IPS DF 19.7 (cell line): ENCODE results near the gene ZMYM3.
"Not testable (repeated sequence)": the region's sequence is repeated elsewhere in the genome, so short reads cannot be mapped to it uniquely, and the experiment has no call there.

ENCODE experiments used
- DNase-seq: peaks from one replicate; pipeline ENCODE4 v3.0.0-alpha.2; 2013; ENCODE audit warnings: low read depth, low spot score

Gene ZMYM3

DNA sequence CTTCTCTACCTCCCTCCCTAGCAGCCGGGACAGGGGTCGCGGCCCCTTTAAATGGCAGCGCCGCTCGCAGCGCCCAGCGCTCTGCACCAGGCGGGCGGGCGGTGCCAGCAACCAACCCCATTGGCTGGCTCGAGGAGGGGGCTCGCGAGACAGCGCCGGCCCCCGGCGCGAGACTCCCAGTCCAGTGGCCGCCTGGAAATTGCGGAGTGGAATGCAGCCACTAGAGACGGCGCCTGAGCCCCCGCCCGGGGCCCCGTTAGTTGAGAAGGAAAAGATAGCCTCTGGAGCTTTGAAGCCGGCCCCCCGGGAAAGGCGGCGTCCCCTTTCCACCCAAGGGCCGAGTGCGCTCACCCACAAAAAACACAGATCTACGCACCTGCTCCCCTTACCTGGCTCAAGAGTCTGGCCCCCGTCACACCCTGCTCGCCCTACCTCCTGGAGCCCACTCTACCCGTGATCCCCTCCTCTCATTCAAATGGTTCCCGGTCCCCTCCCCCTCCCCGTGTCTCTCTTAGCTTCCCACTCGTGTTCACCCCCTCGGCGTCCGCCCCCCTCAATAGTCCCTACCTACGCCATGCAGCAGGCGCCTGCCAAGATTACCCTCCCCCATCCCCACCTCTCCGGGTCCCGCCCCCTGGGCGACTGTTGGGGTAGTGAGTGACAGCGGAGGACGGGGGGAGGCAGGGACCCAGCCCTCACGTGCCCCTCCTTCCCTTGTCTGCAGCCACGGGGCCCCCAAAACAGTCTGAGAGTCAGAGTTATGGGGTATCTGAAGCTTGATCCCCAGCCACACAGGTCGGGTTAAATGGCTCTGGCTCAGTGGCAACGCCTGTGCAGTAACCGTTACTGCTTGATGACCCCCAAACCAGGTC is at the start of gene ZMYM3:
ZMYM3 (minus strand) TSS at position 49 of the 872 bp plus-strand sequence. CDS start 885 bp downstream, outside the sequence.
- no peak for DNase-seq

DNA sequence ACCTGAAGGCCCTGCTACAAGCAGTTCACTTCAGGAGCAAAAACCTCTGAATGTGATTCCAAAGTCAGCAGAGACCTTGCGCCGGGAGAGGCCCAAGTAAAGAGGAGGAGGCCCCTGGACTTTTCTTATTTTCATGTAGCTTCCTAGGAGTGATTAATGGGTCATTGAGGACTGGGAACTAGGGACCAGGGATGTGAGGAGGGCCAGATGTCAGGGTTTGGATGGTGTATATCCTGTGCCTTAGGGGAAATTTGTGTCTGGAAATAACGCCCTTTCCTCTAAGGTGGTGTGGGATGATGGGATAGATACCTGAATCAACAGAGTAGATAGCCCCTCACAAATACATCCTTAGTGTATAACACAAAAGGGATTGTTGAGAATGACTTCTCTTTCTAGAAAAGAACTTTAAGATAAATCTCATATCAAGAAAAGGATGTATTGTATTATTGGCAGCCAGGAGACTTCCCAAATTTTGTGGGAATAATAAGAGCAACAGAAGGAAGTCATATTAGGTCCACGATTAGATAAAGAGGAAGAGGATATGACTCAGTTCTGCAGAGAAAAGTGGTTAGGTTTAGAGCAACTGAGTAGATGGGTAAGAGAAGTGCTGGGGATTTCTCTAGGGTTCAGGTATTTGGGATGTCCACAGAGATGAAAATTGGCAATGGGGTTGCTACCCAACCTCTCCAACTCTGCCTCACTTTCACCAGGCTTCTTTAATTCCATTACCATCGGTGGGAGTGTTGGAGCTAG is 48.7 kb upstream of the ZMYM3 start:
- no peak for DNase-seq

DNA sequence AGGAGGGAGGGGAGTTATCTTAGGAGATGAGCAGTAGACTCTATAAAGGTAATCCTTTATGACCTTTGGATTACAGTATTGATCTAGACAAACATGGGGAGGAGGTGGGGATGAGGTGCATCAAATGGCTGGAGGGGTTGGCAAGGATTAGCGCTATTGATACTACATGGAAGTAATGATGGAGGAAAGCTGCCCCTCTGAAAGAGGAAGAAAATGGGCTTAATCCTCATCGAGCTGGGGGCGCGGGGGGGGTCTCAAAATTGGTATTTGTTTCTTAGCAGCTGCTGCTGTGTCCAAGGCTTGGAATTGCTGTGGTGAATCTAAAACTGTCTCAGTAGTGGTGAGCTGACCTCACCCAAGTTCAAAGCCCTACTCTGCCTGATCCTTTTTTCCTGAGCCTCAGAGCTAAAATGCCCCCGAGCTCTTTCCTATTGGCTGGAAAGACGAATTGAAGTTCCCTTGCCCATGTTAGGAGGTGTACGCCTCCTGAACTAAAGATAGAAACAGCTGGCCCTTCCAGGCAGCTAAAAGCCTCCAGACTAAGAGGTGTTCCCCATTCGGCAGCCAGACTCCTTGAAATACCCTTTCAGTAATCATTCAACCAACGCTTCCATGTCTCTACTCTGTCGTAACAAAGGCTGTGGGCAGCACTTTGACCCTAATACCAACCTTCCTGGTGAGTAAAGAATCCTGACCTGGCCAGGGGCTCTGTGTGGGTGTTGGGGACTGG is 47.4 kb upstream of the ZMYM3 start, which contains the start of gene ITGB1BP2:
ITGB1BP2 (plus strand) TSS at position 556 of the 730 bp plus-strand sequence; CDS start at position 613, 57 bp downstream.
- no peak for DNase-seq

DNA sequence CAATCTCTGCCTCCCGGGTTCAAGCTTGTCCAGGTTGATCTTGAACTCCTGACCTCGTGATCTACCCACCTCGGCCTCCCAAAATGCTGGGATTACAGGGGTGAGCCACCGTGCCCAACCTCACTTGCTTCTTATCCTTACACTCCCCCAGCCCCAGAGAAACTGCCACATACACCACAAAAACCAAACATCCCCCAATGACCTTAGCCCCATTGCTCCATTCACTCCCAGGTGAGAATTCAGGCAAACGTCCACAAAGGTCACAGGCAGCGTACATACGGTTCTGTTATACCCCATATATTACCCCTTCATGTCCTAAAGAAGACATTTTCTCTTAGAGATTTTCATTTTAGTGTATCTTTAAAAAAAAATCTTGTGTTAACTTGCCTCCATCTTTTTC is 46.6 kb upstream of the ZMYM3 start:
- DNase-seq = not testable (repeated sequence)

DNA sequence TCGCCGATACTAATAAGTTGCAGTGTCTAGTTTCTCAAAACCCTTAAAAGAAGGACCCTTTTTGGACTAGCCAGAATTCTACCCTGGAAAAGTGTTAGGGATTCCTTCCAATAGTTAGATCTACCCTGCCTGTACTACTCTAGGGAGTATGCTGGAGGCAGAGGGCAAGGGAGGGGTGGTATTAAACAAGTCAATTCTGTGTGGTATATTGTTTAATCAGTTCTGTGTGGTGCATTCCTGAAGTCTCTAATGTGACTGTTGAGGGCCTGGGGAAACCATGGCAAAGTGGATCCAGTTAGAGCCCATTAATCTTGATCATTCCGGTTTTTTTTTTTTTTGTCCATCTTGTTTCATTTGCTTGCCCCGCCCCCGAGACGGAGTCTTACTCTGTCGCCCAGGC is 46.1 kb upstream of the ZMYM3 start:
- not testable (repeated sequence) for DNase-seq

DNA sequence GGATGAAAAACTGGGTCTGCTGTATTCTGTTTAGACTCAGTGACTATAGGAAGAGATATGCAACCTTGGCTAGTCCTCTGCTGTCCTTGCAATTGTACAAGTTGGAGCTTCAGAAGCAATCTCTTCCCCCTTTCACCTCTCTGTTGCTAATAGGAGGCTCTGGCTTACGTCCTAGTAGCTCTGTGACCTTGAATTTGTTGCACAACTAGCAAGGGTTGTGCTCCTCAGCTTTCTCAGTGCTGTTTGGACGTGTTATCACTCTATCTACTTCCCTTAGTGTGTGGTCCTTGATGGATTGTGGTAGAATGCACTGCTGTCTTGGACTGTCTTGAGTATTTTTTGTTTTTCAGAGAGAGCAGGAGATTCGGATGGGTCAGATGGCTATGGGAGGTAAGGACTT is 44.2 kb upstream of the ZMYM3 start:
- DNase-seq = no peak

DNA sequence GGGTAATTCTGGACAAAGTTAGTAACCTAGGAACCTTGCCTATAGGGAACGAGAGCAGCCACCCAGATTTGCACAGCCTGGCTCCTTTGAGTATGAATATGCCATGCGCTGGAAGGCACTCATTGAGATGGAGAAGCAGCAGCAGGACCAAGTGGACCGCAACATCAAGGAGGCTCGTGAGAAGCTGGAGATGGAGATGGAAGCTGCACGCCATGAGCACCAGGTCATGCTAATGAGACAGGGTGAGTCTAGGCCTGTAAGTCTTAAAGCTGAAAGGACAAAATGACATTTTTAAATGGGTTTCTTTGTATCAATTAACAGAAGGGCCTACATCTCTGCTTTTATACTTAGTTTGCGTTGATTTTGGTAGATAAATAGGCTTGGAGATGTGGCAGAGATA is 42.9 kb upstream of the ZMYM3 start:
- DNase-seq = no peak

DNA sequence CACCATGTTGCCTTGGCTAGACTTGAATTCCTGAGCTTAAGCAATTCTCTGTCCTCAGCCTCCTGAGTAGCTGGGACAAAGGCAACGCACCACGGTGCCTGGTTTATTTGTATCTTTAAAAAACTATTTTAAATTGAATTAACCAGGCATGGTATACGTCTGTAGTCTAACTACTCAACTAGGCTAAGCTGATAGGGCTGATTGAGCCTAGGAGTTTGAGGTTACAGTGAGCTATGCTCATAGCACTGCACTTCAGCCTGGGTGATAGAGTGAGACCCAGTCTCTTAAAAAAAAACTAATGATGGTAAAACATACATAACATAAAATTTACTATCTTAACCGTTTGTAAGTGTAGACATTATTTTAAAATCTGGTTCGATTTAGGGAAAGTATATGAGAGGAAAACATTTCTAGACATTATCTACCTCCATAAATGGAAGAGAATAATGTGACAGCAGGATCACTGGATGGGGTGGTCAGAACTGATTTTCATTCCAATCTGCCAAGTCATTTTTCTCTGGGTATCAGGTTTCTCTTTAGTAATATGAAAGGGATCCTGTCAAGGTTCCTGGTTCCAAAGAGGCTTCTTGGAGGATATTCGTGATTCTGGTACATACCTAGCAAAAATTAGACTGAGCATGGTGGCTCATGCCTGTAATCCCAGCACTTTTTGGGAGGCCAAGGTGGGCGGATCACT is 38.9 kb upstream of the ZMYM3 start:
- DNase-seq = no peak

DNA sequence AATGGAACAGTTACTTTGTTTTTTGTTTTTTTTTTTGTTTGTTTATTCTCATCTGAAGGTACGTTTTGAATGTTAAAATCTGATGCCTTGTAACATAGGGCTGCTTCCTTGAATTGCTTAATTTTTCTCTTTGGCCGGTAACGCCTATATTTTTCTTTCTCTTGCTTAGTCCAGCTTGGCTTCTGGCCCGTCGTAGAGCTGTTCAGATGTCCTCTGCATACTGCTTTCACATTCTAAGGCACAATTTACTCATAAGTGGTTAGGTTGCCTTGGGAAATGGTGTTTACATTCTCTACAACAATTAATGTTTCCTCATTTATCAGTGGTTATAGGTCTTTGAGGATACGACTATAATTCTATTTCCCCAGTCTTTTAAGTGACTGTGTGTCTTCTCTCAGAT is 37.4 kb upstream of the ZMYM3 start:
- DNase-seq = no peak

DNA sequence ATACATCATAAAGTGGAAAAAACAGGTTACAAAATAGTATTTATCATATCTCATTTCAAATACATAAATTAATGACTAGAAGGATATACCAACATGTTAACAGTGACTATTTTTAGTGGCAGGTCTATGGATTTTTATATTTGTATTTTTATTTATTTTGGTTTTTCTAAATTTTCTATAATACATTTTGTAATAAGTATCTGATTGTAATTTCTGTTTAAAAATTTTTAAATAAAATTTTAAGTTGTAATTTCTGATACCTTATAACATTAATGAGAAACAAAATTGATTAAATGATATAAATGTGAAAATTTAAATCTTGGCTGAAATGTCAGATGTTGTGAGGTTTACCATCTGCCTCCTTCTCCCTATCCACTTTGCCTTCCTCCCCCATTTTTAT is 32.0 kb upstream of the ZMYM3 start:
- DNase-seq = no peak

DNA sequence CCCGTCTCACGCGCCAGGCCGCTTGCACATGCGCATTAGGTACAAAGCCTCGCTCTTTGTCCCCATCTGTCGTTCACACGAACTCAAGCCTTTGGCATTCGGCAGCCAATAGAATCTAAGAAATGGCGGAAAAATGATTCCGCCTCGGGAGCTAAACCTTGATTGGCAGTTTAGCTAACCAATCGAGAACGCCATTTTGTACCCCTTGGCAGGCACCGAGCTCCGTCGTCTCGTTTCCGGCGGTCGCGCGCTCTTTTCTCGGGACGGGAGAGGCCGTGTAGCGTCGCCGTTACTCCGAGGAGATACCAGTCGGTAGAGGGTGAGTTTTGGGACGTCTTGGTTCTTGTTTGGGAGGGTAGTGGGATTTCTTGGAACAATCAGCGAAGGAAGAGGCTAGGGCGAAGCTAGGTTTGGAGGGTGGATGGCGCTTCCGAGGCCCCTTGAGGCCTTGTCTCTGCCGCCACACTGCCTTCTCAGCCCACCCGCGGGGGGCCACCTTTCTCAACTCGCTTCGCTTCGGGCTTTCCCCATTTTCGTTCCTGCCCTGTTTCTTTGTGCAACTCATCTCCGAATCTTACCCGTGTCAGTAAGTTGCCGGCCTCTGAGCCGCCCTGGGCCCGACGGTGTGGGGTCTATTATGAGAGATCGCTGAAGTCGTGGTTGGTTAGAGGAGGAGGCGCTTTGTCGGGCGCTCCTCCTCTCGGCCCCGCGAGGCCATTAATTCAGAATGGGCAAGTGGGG is 29.6 kb upstream of the ZMYM3 start, which contains the start of gene NONO:
NONO (plus strand) TSS at position 233 of the 741 bp plus-strand sequence. CDS start 7,003 bp downstream, outside the sequence.
- peak; percentile 97 for DNase-seq

DNA sequence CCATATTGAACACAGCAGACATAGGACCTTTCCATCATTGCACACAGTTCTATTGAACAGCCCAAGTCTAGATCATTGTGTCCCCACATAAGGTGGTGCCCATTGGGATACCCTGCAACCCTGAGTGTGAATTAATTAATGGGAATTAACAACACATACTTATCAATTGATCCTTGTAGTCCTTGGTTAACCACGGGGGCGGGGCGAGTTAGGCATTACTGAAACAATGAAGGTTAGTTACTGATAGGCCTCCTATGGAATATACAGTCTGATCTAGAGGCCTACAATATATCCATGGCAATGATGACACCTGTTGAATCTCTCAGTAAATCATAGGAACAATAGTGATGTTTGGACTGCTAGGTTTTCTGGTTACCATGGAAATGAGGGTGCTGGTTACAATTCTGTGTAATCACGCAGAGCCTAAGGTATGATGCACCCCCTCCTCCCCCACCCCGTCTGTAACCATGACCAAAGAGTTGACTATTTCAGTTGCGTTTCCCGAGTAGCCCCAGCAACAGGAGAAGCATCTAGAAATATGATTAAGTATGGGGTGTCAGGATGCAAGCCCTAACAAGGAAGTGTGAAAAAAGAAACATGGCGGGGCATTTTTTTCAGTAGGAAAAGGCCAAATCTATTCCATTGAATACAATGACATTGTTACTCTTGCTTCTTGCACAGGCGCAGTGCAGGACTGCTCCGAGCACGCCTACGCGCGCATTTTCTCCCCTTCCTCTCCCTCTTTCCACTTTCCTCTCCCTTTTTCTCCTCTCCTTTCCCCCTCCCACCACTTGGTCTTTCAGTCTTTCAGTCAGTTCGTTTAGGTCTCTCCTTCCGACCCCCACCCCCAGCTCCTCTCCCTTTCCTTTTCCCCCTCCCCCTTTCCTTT is 28.8 kb upstream of the ZMYM3 start:
- DNase-seq = no peak

DNA sequence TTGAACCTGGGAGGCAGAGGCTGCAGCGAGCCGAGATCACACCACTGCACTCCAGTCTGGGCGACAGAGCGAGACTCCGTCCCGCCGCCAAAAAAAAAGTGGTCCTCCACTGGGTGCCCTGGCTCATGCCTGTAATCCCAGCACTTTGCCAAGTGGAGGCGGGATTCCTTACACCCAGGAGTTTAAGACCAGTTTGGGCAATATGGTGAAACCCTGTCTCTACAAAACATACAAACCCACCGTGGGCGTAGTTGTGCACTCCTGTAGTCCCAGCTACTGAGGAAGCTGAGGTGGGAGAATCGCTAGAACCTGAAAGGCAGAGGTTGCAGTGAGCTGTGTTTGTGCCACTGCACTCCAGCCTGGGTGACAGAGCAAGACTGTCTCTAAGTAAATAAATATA is 27.4 kb upstream of the ZMYM3 start:
- DNase-seq = not testable (repeated sequence)

DNA sequence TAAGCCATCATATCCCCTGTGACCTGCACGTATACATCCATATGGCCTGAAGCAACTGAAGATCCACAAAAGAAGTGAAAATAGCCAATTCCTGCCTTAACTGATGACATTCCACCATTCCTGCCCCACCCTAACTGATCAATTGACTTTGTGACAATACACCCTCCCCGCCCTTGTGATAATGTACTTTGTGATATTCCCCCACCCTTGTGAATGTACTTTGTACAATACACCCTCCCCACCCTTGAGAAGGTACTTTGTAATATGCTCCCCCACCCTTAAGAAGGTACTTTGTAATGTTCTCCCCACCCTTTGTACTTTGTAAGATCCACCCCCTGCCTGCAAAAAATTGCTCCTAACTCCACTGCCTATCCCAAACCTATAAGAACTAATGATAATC is 18.4 kb upstream of the ZMYM3 start:
- not testable (repeated sequence) for DNase-seq

DNA sequence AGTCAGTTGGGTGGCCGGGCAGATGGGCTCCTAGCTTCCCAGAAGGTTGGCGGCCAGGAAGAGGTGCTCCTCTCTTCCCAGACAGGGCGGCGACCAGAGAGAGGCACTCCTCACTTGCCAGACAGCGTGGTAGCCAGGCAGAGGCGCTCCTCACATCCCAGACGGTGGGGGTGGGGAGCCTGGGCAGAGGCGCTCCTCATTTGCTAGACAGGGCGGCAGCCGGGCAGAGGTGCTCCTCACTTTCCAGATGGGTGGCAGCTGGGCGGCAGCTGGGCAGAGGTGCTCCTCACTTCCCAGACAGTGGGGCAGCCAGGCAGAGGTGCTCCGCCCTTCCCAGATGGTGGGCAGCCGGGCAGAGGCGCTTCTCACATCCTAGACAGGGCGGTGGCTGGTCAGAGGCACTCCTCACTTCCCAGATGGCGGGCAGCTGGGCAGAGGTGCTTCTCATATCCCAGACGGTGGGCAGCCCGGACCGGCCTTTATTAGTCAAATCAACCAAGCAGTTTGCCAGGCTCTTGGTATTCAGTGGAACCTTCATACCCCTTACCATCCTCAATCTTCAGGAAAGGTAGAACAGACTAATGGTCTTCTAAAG is 16.0 kb upstream of the ZMYM3 start:
- no peak for DNase-seq

DNA sequence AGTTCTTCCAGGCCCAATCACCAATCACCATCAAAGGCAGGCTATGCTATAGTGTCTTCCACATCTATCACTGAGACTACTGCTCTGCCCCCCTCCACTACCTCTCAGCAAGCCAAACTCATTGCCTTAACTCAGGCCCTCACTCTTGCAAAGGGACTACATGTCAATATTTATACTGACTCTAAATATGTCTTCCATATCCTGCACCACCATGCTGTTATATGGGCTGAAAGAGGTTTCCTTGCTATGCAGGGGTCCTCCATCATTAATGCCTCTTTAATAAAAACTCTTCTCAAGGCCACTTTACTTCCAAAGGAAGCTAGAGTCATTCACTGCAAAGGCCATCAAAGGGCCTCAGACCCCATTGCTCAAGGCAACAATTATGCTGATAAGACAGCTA is 14.7 kb upstream of the ZMYM3 start:
- not testable (repeated sequence) for DNase-seq

DNA sequence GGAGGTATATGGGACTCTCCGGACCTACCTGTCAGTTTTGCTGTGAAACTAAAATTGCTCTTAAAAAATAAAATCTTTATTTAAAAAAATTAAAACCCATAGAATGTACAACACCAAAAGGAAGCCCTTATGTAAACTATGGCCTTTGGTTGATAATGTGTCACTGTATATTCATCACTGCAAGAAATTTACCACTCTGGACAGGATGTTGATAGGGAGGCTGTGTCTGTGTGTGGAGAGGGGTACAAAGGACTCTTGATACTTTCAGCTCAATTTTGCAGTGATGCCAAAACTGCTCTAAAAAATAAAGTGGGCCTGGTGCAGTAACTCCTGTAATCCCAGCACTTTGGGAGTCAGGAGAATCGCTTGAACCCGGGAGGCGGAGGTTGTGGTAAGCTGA is 2.9 kb upstream of the ZMYM3 start:
- no peak for DNase-seq

DNA sequence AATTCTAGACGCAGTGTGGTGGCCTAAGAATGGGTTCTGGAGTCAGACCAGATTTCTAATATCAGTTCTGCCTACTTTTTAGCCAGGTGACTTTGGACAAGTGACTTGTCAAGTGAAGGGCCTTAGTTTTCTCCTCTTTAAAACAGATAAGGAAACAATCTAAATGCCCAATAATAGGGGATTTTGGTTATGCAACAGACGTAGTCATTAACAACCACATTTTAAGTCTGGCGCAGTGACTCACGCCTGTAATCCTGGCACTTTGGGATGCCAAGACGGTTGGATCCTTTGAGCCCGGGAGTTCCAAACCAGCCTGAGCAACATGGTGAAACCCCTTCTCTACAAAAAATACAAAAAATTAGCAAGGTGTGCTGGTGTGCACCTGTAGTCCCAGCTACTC is 2.1 kb upstream of the ZMYM3 start:
- no peak for DNase-seq
